ENCODE data around the gene PARP2.

PARP2 gene

GRCh38 chr14:20314026-20314425 lies 29.4 kb upstream of the PARP2 start:
- no peak for TF ChIP-seq CTCF (conservative IDR thresholded peaks at IDR 0.05; ENCODE audit: low read depth, low read length)
- no peak for DNase-seq (ENCODE audit: low read depth)
- no peak overlapping the region for H3K4me3 ChIP-seq (ENCODE audit: low read length)

- H3K4me3 ChIP-seq (ENCODE audit: low read length), result no peak overlapping the region
- no peak for DNase-seq (ENCODE audit: low read depth)
- no peak for TF ChIP-seq CTCF (conservative IDR thresholded peaks at IDR 0.05; ENCODE audit: low read depth, low read length)
These were observed 25.7 kb upstream of the PARP2 start for GRCh38 chr14:20317720-20318119.

- H3K4me3 ChIP-seq (ENCODE audit: low read length), result no peak overlapping the region
- no peak for DNase-seq (ENCODE audit: low read depth)
- peak; percentile 63 for TF ChIP-seq CTCF (conservative IDR thresholded peaks at IDR 0.05; ENCODE audit: low read depth, low read length)
These were observed 16.2 kb upstream of the PARP2 start for GRCh38 chr14:20327005-20327869.

GRCh38 chr14:20328705-20329104 lies 14.7 kb upstream of the PARP2 start:
- no peak overlapping the region for H3K4me3 ChIP-seq (ENCODE audit: low read length)
- DNase-seq (ENCODE audit: low read depth), result no peak
- TF ChIP-seq CTCF (conservative IDR thresholded peaks at IDR 0.05; ENCODE audit: low read depth, low read length), result no peak

- no peak for TF ChIP-seq CTCF (conservative IDR thresholded peaks at IDR 0.05; ENCODE audit: low read depth, low read length)
- no peak overlapping the region for H3K4me3 ChIP-seq (ENCODE audit: low read length)
- DNase-seq (ENCODE audit: low read depth), result no peak
These were observed 14.1 kb upstream of the PARP2 start for GRCh38 chr14:20329355-20329754.

GRCh38 chr14:20331053-20331613 lies 12.3 kb upstream of the PARP2 start:
- TF ChIP-seq CTCF (conservative IDR thresholded peaks at IDR 0.05; ENCODE audit: low read depth, low read length), result no peak
- peak overlapping the region; percentile 29 for H3K4me3 ChIP-seq (ENCODE audit: low read length)
- DNase-seq (ENCODE audit: low read depth), result no peak

- no peak for DNase-seq (ENCODE audit: low read depth)
- peak overlapping the region; percentile 80 for H3K4me3 ChIP-seq (ENCODE audit: low read length)
- TF ChIP-seq CTCF (conservative IDR thresholded peaks at IDR 0.05; ENCODE audit: low read depth, low read length), result no peak
These were observed 11.0 kb upstream of the PARP2 start for GRCh38 chr14:20332431-20332787.
